Mucosa of stomach (tissue), 1 donor: ENCODE results near the gene COX5A.
A peak's percentile ranks its signal among the peaks of the same experiment; 100 is the strongest.
"Not testable (repeated sequence)": the region's sequence is repeated elsewhere in the genome, so short reads cannot be mapped to it uniquely, and the experiment has no call there.

ENCODE experiments used
- H3K27me3 ChIP-seq: one replicate; pipeline ENCODE4 v1.7.0; 2013; ENCODE audit warnings: mild to moderate bottlenecking, low read length; ENCODE audit not compliant: control insufficient read depth, insufficient read depth
- H3K36me3 ChIP-seq: one replicate; pipeline ENCODE4 v1.7.0; 2013; ENCODE audit warnings: low read length; ENCODE audit not compliant: control insufficient read depth, insufficient read depth
- H3K4me1 ChIP-seq: one replicate; pipeline ENCODE4 v1.7.0; 2013; ENCODE audit warnings: mild to moderate bottlenecking, low read length; ENCODE audit not compliant: control insufficient read depth, insufficient read depth
- H3K4me3 ChIP-seq: one replicate; pipeline ENCODE4 v1.7.0; 2013; ENCODE audit warnings: low read length
- H3K9ac ChIP-seq: one replicate; pipeline ENCODE4 v1.7.0; 2013; ENCODE audit warnings: mild to moderate bottlenecking, low read length, moderate library complexity
- H3K9me3 ChIP-seq: one replicate; pipeline ENCODE4 v1.7.0; 2013; ENCODE audit warnings: mild to moderate bottlenecking, low read length, moderate library complexity; ENCODE audit not compliant: control insufficient read depth
- donor health status: Pancreatic carcinoma.

The COX5A gene

GRCh38 chr15:74951006-74951405 is 13.1 kb upstream of the COX5A start:
- no peaks in the 10 kb centered on the region for H3K9me3 ChIP-seq
- H3K27me3 ChIP-seq, result peaks cover 2% of the 10 kb centered on the region
- no peak overlapping the region for H3K9ac ChIP-seq
- H3K36me3 ChIP-seq, result no peaks in the 10 kb centered on the region
- H3K4me1 ChIP-seq, result peaks cover 20% of the 10 kb centered on the region
- no peak overlapping the region for H3K4me3 ChIP-seq

- Histone ChIP-seq H3K4me3 (no peak overlapping the region), H3K9ac (no peak overlapping the region), H3K36me3 (no peaks in the 10 kb centered on the region), H3K9me3 (no peaks in the 10 kb centered on the region), H3K27me3 (peaks cover under 1% of the 10 kb centered on the region), H3K4me1 (peaks cover 13% of the 10 kb centered on the region)
Observed at GRCh38 chr15:74950078-74950908, 12.4 kb upstream of the COX5A start.

DNA sequence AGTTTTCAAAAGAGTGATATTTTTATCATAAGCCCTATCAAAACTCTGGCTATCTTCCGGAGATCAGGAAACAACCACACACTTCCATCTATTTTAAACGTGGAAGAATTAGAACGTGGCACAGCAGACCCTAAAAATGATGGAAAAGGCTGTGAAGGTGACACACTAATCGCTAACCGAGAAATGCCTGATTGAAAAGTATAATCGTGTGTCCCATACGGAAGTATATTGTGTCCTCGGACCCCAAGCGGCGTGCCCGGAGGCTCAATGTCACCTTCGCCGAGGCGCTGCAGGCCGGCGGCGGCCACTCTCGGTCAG is 642 bp downstream of the COX5A start:
- no peaks in the 10 kb centered on the region for H3K27me3 ChIP-seq
- H3K9ac ChIP-seq, result peak overlapping the region; percentile 86
- H3K4me3 ChIP-seq, result peak overlapping the region; percentile 86
- H3K4me1 ChIP-seq, result peaks cover 14% of the 10 kb centered on the region
- H3K9me3 ChIP-seq, result no peaks in the 10 kb centered on the region
- no peaks in the 10 kb centered on the region for H3K36me3 ChIP-seq

GRCh38 chr15:74935193-74935592 is 2.7 kb downstream of the COX5A start:
- H3K4me1 ChIP-seq, result peaks cover 19% of the 10 kb centered on the region
- not testable (repeated sequence) for H3K36me3 ChIP-seq, H3K9ac ChIP-seq

GRCh38 chr15:74933573-74933972 is 4.3 kb downstream of the COX5A start:
- Histone ChIP-seq H3K4me3 (no peak overlapping the region), H3K27me3 (no peaks in the 10 kb centered on the region), H3K36me3 (no peaks in the 10 kb centered on the region), H3K9ac (no peak overlapping the region), H3K9me3 (no peaks in the 10 kb centered on the region), H3K4me1 (peaks cover 19% of the 10 kb centered on the region)

More at GRCh38 chr15:74935193-74935592, 2.7 kb downstream of the COX5A start:
- H3K27me3 ChIP-seq, H3K4me3 ChIP-seq, H3K9me3 ChIP-seq: not testable (repeated sequence)

- H3K9me3 ChIP-seq, result no peaks in the 10 kb centered on the region
- no peaks in the 10 kb centered on the region for H3K36me3 ChIP-seq
- no peak overlapping the region for H3K9ac ChIP-seq
- peaks cover 9% of the 10 kb centered on the region for H3K4me1 ChIP-seq
- H3K4me3 ChIP-seq, result no peak overlapping the region
- no peaks in the 10 kb centered on the region for H3K27me3 ChIP-seq
Observed at GRCh38 chr15:74928771-74929198, 9.1 kb downstream of the COX5A start.

DNA sequence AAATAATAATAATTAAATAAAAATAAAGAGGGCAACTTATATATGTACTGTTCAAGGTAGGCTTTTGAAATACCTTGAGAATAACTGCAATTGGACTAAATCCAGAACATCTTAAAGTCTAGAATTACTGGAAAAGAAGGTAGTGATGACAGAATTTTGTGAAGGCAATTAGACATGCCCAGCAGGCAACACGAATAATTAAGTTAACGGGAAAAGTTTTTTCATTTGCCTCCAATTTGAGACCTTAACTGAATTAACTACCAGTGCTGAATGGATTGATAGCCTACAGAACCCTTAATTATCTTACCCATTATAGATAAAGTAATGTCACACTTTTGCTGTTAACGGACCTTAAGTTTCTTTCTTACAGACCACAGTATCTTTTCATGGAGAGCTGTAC is 13.3 kb downstream of the COX5A start:
- no peaks in the 10 kb centered on the region for H3K36me3 ChIP-seq

GRCh38 chr15:74920456-74920855 is 17.4 kb downstream of the COX5A start:
- no peaks in the 10 kb centered on the region for H3K36me3 ChIP-seq
- no peak overlapping the region for H3K4me3 ChIP-seq
- no peaks in the 10 kb centered on the region for H3K9me3 ChIP-seq
- H3K9ac ChIP-seq, result no peak overlapping the region
- H3K27me3 ChIP-seq, result no peaks in the 10 kb centered on the region
- no peaks in the 10 kb centered on the region for H3K4me1 ChIP-seq

More for the DNA sequence above, 13.3 kb downstream of the COX5A start:
- no peak overlapping the region for H3K9ac ChIP-seq
- no peak overlapping the region for H3K4me3 ChIP-seq
- no peaks in the 10 kb centered on the region for H3K4me1 ChIP-seq
- no peaks in the 10 kb centered on the region for H3K27me3 ChIP-seq
- H3K9me3 ChIP-seq, result no peaks in the 10 kb centered on the region

DNA sequence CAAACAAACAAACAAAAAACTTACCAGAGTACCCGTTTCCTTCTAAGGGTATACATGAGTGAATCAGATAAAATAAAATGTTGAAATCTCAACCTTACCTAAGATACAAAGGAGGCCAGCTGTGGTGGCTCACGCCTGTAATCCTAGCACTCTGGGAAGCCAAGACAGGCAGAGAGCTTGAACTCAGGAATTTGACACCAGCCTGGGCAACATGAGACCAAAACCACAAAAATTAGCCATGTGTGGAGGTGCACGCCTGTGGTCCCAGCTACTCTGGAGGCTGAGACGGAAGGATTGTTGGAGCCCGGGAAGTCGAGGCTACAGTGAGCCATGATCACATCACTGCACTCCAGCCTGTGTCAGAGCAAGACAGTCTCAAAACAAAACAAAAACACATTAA is 20.2 kb downstream of the COX5A start:
- no peaks in the 10 kb centered on the region for H3K27me3 ChIP-seq
- H3K9ac ChIP-seq, result no peak overlapping the region
- no peaks in the 10 kb centered on the region for H3K9me3 ChIP-seq
- no peak overlapping the region for H3K4me3 ChIP-seq
- H3K4me1 ChIP-seq, result no peaks in the 10 kb centered on the region
- H3K36me3 ChIP-seq, result no peaks in the 10 kb centered on the region

GRCh38 chr15:74913799-74914198 is 24.1 kb downstream of the COX5A start:
- H3K36me3 ChIP-seq, H3K27me3 ChIP-seq, H3K9me3 ChIP-seq, H3K4me1 ChIP-seq, H3K4me3 ChIP-seq, H3K9ac ChIP-seq: not testable (repeated sequence)

DNA sequence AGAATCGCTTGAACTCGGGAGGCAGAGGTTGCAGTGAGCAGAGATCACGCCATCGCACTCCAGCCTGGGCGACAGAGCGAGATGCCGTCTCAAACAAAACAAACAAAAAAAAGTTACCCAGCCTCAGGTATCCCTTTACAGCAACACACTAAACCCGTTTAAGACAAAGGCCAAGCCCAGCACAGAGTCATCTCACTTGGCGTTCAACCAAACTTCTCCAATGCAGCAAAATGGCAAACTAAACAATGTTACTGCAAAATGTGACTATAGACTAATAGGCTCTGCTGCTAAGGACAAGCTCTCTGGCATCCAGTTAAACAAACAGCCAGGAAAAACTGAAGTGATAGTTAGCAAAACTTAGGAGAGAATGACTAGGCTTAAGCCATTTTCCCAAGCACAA is 24.8 kb downstream of the COX5A start:
- no peak overlapping the region for H3K4me3 ChIP-seq
- no peaks in the 10 kb centered on the region for H3K36me3 ChIP-seq
- no peaks in the 10 kb centered on the region for H3K27me3 ChIP-seq
- no peaks in the 10 kb centered on the region for H3K4me1 ChIP-seq
- no peak overlapping the region for H3K9ac ChIP-seq
- H3K9me3 ChIP-seq, result no peaks in the 10 kb centered on the region

GRCh38 chr15:74908635-74909034 is 29.2 kb downstream of the COX5A start:
- H3K4me3 ChIP-seq, result no peak overlapping the region

More at GRCh38 chr15:74908635-74909034, 29.2 kb downstream of the COX5A start:
- H3K4me1 ChIP-seq, result peaks cover 21% of the 10 kb centered on the region
- no peaks in the 10 kb centered on the region for H3K27me3 ChIP-seq
- H3K9ac ChIP-seq, result no peak overlapping the region
- peaks cover 3% of the 10 kb centered on the region for H3K36me3 ChIP-seq
- H3K9me3 ChIP-seq, result no peaks in the 10 kb centered on the region
